Skin epidermis (tissue), 12 donors: Measurements from ENCODE around the gene TBC1D19.

Experiments
- H3K27ac ChIP-seq, 21 experiments: fragments of 200-600 bp; sonication (generic) in 11 of 21; one replicate each; pipeline ENCODE4 v1.5.0; 2020; ENCODE audit warnings: mild to moderate bottlenecking in 3 of 21, inconsistent platforms in 2 of 21, moderate library complexity in 2 of 21
- H3K4me3 ChIP-seq, 7 experiments: fragments of 200-600 bp; sonication (generic) in 2 of 7; one replicate each; pipeline ENCODE4 v1.5.0; 2020; ENCODE audit warnings: inconsistent platforms in 2 of 7, mild to moderate bottlenecking in 2 of 7, moderate library complexity in 1 of 7

Gene TBC1D19

GRCh38 chr4:26802790-26803189 lies 218.9 kb downstream of the TBC1D19 start:
- H3K27ac ChIP-seq = no peak overlapping the region

GRCh38 chr4:26803211-26803861 lies 219.5 kb downstream of the TBC1D19 start:
- Histone ChIP-seq H3K27ac (peak overlapping the region in 1 of 21 experiments; percentile 42), H3K4me3 (no peak overlapping the region)

More at GRCh38 chr4:26802790-26803189, 218.9 kb downstream of the TBC1D19 start:
- no peak overlapping the region for H3K4me3 ChIP-seq

- H3K27ac ChIP-seq = no peak overlapping the region
- no peak overlapping the region for H3K4me3 ChIP-seq
These were observed 220.6 kb downstream of the TBC1D19 start for GRCh38 chr4:26804451-26804850.

GRCh38 chr4:26804925-26805324 lies 221.0 kb downstream of the TBC1D19 start:
- Histone ChIP-seq H3K4me3 (no peak overlapping the region), H3K27ac (no peak overlapping the region)
